Measurements from ENCODE around the gene TEPSIN.

TEPSIN gene

GRCh38 chr17:81179861-81180260, 59.0 kb downstream of the TEPSIN start:
- no peak for DNase-seq

GRCh38 chr17:81179220-81179619, 59.6 kb downstream of the TEPSIN start:
- no peak for DNase-seq
